IMR-90 (cell line): ENCODE data around the gene DVL2. TPM values are rescaled to one million over a fixed set of nuclear protein-coding genes. Genes with fewer than 3 reads are reported as not detected.

Experiments used
- ATAC-seq: fragments of 200-7000 bp; cut with Tn5 transposase; 2 replicates; pipeline ENCODE4 v1.9.1; 2020; ENCODE audit warnings: low read depth, mild to moderate bottlenecking, moderate library complexity
- BruUV-seq: library from RNA; stranded (reverse); fragments of 400-500 nt; replicated peaks from 2 replicates; lab custom pipeline; 2021; lab: Mats Ljungman, UMichigan
- CTCF ChIA-PET: fragments of 300-600 bp; formaldehyde crosslinking; extraction: SDS; loops from one replicate; lab custom pipeline; 2021; ENCODE audit warnings: antibody characterized with exemption; lab: Yijun Ruan, JAX
- POLR2A ChIA-PET: fragments of 300-600 bp; sonication (Branson Sonifier 250); formaldehyde crosslinking; loops from one replicate; lab custom pipeline; 2022; ENCODE audit warnings: antibody characterized with exemption; ENCODE audit not compliant: unreplicated experiment; lab: Charles Lee
- DNase-seq: peaks from one replicate; pipeline ENCODE4 v3.0.0; 2013
- H2AFZ ChIP-seq: replicated peaks from 2 replicates; pipeline ENCODE3; 2013; ENCODE audit warnings: low read length, mild to moderate bottlenecking; ENCODE audit not compliant: poor library complexity
- H2AK5ac ChIP-seq: 2 replicates; pipeline ENCODE4 v1.6.1; 2013; ENCODE audit warnings: low read depth, low read length, inconsistent platforms
- H2AK9ac ChIP-seq: replicated peaks from 2 replicates; pipeline ENCODE3; 2013; ENCODE audit warnings: mild to moderate bottlenecking, low read depth, low read length, moderate library complexity; ENCODE audit not compliant: poor library complexity
- H2BK120ac ChIP-seq: 2 replicates; pipeline ENCODE4 v1.6.1; 2013; ENCODE audit warnings: low read depth, low read length, inconsistent platforms
- H2BK15ac ChIP-seq: 3 replicates; pipeline ENCODE4 v1.6.1; 2013; ENCODE audit warnings: low read depth, low read length, inconsistent platforms
- H2BK20ac ChIP-seq: 2 replicates; pipeline ENCODE4 v1.6.1; 2013; ENCODE audit warnings: low read depth, mild to moderate bottlenecking, inconsistent platforms, low read length, moderate library complexity
- H2BK5ac ChIP-seq: 2 replicates; pipeline ENCODE4 v1.6.1; 2013; ENCODE audit warnings: mild to moderate bottlenecking, low read depth, low read length, inconsistent platforms; ENCODE audit not compliant: poor library complexity, severe bottlenecking
- H3K14ac ChIP-seq: replicated peaks from 2 replicates; pipeline ENCODE4 v1.6.1; 2013; ENCODE audit warnings: low read depth, low read length, inconsistent platforms
- H3K18ac ChIP-seq: 2 replicates; pipeline ENCODE4 v1.6.1; 2013; ENCODE audit warnings: low read depth, low read length, control low read depth
- H3K23ac ChIP-seq: 2 replicates; pipeline ENCODE4 v1.6.1; 2013; ENCODE audit warnings: low read depth, low read length, inconsistent platforms
- H3K27ac ChIP-seq: 2 replicates; pipeline ENCODE4 v1.5.1; 2013; ENCODE audit warnings: mild to moderate bottlenecking, control low read depth, low read length; ENCODE audit not compliant: insufficient read depth
- H3K27me3 ChIP-seq: 2 replicates; pipeline ENCODE4 v1.6.1; 2013; ENCODE audit warnings: low read length; ENCODE audit not compliant: control insufficient read depth, insufficient read depth
- H3K36me3 ChIP-seq: 2 replicates; pipeline ENCODE4 v1.6.1; 2013; ENCODE audit warnings: low read length, mixed read lengths; ENCODE audit not compliant: control insufficient read depth, insufficient read depth
- H3K4ac ChIP-seq: 2 replicates; pipeline ENCODE4 v1.6.1; 2013; ENCODE audit warnings: low read depth, low read length, inconsistent platforms
- H3K4me1 ChIP-seq: 2 replicates; pipeline ENCODE4 v1.6.1; 2013; ENCODE audit warnings: low read length, mixed read lengths; ENCODE audit not compliant: control insufficient read depth, insufficient read depth
- H3K4me2 ChIP-seq: 2 replicates; pipeline ENCODE4 v1.6.1; 2013; ENCODE audit warnings: low read depth, mild to moderate bottlenecking, control low read depth, low read length, moderate library complexity
- H3K4me3 ChIP-seq: 2 replicates; pipeline ENCODE4 v1.5.1; 2013; ENCODE audit warnings: low read depth, mild to moderate bottlenecking, control low read depth, low read length, moderate library complexity; ENCODE audit not compliant: insufficient read depth
- H3K56ac ChIP-seq: 2 replicates; pipeline ENCODE4 v1.6.1; 2013; ENCODE audit warnings: low read length, inconsistent platforms; ENCODE audit not compliant: insufficient read depth; ENCODE audit errors: extremely low read depth
- H3K79me1 ChIP-seq, 2 experiments: 2 replicates each; pipeline ENCODE4 v1.6.1; 2013; ENCODE audit warnings: low read length in 2 of 2, inconsistent platforms in 1 of 2, low read depth in 1 of 2
- H3K9ac ChIP-seq: 2 replicates; pipeline ENCODE4 v1.6.1; 2013; ENCODE audit warnings: low read depth, low read length, control low read depth
- H3K9me1 ChIP-seq: 2 replicates; pipeline ENCODE4 v1.6.1; 2013; ENCODE audit warnings: low read length, inconsistent platforms; ENCODE audit not compliant: insufficient read depth
- H3K9me3 ChIP-seq: 2 replicates; pipeline ENCODE4 v1.6.1; 2013; ENCODE audit warnings: low read length; ENCODE audit not compliant: control insufficient read depth, insufficient read depth
- H4K20me1 ChIP-seq: 2 replicates; pipeline ENCODE4 v1.6.1; 2013; ENCODE audit warnings: low read length, inconsistent platforms; ENCODE audit not compliant: insufficient read depth
- H4K5ac ChIP-seq: 2 replicates; pipeline ENCODE4 v1.6.1; 2013; ENCODE audit warnings: mild to moderate bottlenecking, low read depth, low read length, control low read depth
- H4K8ac ChIP-seq, 2 experiments: 2 replicates each; pipeline ENCODE4 v1.6.1; 2013; ENCODE audit warnings: low read depth in 2 of 2, low read length in 2 of 2, control low read depth in 1 of 2, inconsistent platforms in 1 of 2
- H4K91ac ChIP-seq: 2 replicates; pipeline ENCODE4 v1.6.1; 2013; ENCODE audit warnings: low read depth, low read length, inconsistent platforms; ENCODE audit not compliant: insufficient read depth
- BHLHE40 ChIP-seq: fragments of 150-350 bp; IDR thresholded peaks from 2 replicates; pipeline ENCODE4 v1.6.1; 2016; ENCODE audit warnings: mild to moderate bottlenecking, low read depth, low read length
- CEBPB ChIP-seq: IDR thresholded peaks from 2 replicates; pipeline ENCODE4 v1.6.1; 2012; ENCODE audit warnings: low read depth, low read length, improper control_type of control experiment
- CHD1 ChIP-seq: IDR thresholded peaks from 2 replicates; pipeline ENCODE4 v1.6.1; 2012; ENCODE audit warnings: low read depth, low read length, improper control_type of control experiment
- FOS ChIP-seq: fragments of 150-350 bp; IDR thresholded peaks from 2 replicates; pipeline ENCODE4 v1.6.1; 2016; ENCODE audit warnings: low read depth, low read length
- MAFK ChIP-seq: IDR thresholded peaks from 2 replicates; pipeline ENCODE4 v1.6.1; 2012; ENCODE audit warnings: low read depth, low read length, improper control_type of control experiment
- MAZ ChIP-seq: IDR thresholded peaks from 2 replicates; pipeline ENCODE4 v1.6.1; 2012; ENCODE audit warnings: low read depth, mild to moderate bottlenecking, low read length, improper control_type of control experiment, moderate library complexity, borderline replicate concordance
- NFE2L2 ChIP-seq: fragments of 150-350 bp; IDR thresholded peaks from 2 replicates; pipeline ENCODE4 v1.6.1; 2016; ENCODE audit warnings: low read depth, mild to moderate bottlenecking, low read length
- POLR2A ChIP-seq: IDR thresholded peaks from 2 replicates; pipeline ENCODE4 v1.6.1; 2012; ENCODE audit warnings: mild to moderate bottlenecking, low read depth, low read length
- RCOR1 ChIP-seq: IDR thresholded peaks from 2 replicates; pipeline ENCODE4 v1.6.1; 2012; ENCODE audit warnings: mild to moderate bottlenecking, low read length, improper control_type of control experiment; ENCODE audit not compliant: insufficient replicate concordance
- RFX5 ChIP-seq: IDR thresholded peaks from 2 replicates; pipeline ENCODE4 v1.8.0; 2012; ENCODE audit warnings: low read depth, mild to moderate bottlenecking, low read length, moderate library complexity
- SMC3 ChIP-seq: fragments of 150-350 bp; IDR thresholded peaks from 2 replicates; pipeline ENCODE4 v1.6.1; 2016; ENCODE audit warnings: low read depth, mild to moderate bottlenecking, antibody characterized with exemption, low read length, moderate library complexity
- WGBS, 2 experiments: methylation state at CpG; one replicate each; pipeline versions ENCODE4 v1.1.5 to v1.1.7; 2013; ENCODE audit warnings: missing lambda C conversion rate in 2 of 2; ENCODE audit not compliant: insufficient read length in 1 of 2; ENCODE audit errors: extremely low coverage in 2 of 2; 5-methylcytosine and 5-hydroxymethylcytosine counted together
- dilution Hi-C: fragments of 300-500 bp; cut with HindIII; formaldehyde crosslinking; loops from one replicate; pipeline ENCODE4 v1.14.3; 2018; ENCODE audit warnings: low sequenced_read_pairs; ENCODE audit not compliant: unreplicated experiment
- in situ Hi-C: fragments of 300-500 bp; cut with MboI; formaldehyde crosslinking; loops from 3 replicates; pipeline ENCODE4 v1.14.3; 2019; ENCODE audit warnings: low sequenced_read_pairs, inconsistent platforms, mixed read lengths
- intact Hi-C: fragments of 100-400 bp; cut with micrococcal nuclease; formaldehyde crosslinking; loops from 2 replicates; pipeline ENCODE4 v1.10.0; 2022
- polyA plus RNA-seq, 3 experiments: library from polyadenylated mRNA; depleted of rRNA; stranded (reverse); fragments of >200 nt; gene quantifications; 2 replicates each; pipeline ENCODE4 v1.2.3, GENCODE V29; 2012; ENCODE audit warnings: low replicate concordance in 1 of 3
- total RNA-seq: library from RNA; depleted of rRNA; stranded (reverse); fragments of >200 nt; gene quantifications from 2 replicates; pipeline ENCODE4 v1.2.3, GENCODE V29; 2012
- TF ChIP-seq, protein P1 (sequence below): fragments of 150-350 bp; IDR thresholded peaks from 2 replicates; pipeline ENCODE4 v1.6.1; 2016; ENCODE audit warnings: low read depth, mild to moderate bottlenecking, low read length, moderate library complexity, borderline replicate concordance
- TF ChIP-seq, protein P2 (sequence below): conservative IDR thresholded peaks from 2 replicates; pipeline ENCODE4 v1.5.1; 2012; ENCODE audit warnings: mild to moderate bottlenecking, low read depth, low read length, improper control_type of control experiment
- TF ChIP-seq, protein P3 (sequence below): fragments of 150-350 bp; IDR thresholded peaks from 2 replicates; pipeline ENCODE4 v1.6.1; 2017; ENCODE audit warnings: mild to moderate bottlenecking, antibody characterized with exemption, low read length, low read depth

The DVL2 gene
- total and polyA plus RNA-seq, 2 of the 4 experiments (the other 2 are of a cell fraction) = 11.8 to 21.3 TPM

DNA sequence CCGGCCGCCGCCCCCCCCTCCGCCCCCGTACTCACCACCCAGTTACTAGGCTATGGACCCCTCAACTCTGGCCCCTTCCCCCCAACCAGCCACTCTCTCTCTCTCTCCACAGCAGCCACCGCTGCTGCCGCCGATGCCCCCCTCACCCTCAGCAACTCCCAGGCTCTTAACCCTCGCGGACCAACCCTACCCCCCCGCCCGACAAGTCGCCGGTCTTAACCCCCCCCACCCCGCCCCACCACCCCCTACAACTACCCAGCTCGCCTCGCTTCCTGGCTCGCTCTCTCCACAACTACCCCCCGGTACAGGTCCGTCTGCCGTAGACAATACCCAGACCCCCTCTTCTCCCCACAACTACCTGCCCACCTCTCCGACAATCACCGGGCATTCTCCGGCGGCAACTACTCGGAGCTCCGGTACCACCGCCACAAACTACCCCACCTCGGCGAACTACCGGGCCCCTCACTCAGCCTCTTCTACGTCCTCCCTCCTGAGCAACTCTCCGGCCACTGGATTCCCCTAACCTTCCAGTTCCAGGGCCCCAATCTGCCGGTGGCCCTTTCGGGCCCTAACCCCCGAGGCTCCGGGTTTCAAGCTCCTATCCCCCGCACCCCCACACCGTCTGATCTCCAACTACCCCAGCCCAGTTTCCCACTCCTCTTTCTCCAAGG, 4.2 kb upstream of the DVL2 start:
- dilution Hi-C loops = no loop called here
- Histone ChIP-seq H3K9me3 (no peaks in the 10 kb centered on the region), H3K4me1 (peaks cover 14% of the 10 kb centered on the region), H4K91ac (peak overlapping the region; percentile 75), H3K14ac (peak overlapping the region; percentile 95), H4K5ac (peak overlapping the region; percentile 55), H3K27me3 (no peaks in the 10 kb centered on the region), H3K23ac (peak overlapping the region; percentile 94), H2BK20ac (no peak overlapping the region), H2BK120ac (peak overlapping the region; percentile 50; the same call in 1 of the 2 replicates), H3K56ac (peak overlapping the region; percentile 85), H2BK15ac (no peak overlapping the region), H3K9me1 (peaks cover 2% of the 10 kb centered on the region; the same call in 1 of the 2 replicates), H3K18ac (peak overlapping the region; percentile 51), H3K9ac (peak overlapping the region; percentile 97), H3K4ac (peak overlapping the region; percentile 89), H3K27ac (peak overlapping the region; percentile 97), H2BK5ac (peak overlapping the region; percentile 91), H4K20me1 (peaks cover 35% of the 10 kb centered on the region), H2AK9ac (peak overlapping the region; percentile 100), H2AFZ (peak overlapping the region; percentile 54), H3K79me1 (peaks cover 19 to 69% of the 10 kb centered on the region in 2 experiments), H3K4me3 (peak overlapping the region; percentile 98), H4K8ac (peak overlapping the region; percentile 60 to 73; a peak in 3 of 4 replicates), H3K36me3 (peaks cover 36% of the 10 kb centered on the region), H2AK5ac (peak overlapping the region; percentile 84), H3K4me2 (peak overlapping the region; percentile 22; the same call in 1 of the 2 replicates)
- ATAC-seq (no peak), DNase-seq (no peak)
- no peak for TF ChIP-seq CEBPB
- no peak for TF ChIP-seq RFX5
- no peak for TF ChIP-seq RCOR1
- no peak for TF ChIP-seq POLR2A
- TF ChIP-seq FOS = no peak
- TF ChIP-seq, protein P1, sequence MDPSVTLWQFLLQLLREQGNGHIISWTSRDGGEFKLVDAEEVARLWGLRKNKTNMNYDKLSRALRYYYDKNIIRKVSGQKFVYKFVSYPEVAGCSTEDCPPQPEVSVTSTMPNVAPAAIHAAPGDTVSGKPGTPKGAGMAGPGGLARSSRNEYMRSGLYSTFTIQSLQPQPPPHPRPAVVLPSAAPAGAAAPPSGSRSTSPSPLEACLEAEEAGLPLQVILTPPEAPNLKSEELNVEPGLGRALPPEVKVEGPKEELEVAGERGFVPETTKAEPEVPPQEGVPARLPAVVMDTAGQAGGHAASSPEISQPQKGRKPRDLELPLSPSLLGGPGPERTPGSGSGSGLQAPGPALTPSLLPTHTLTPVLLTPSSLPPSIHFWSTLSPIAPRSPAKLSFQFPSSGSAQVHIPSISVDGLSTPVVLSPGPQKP = no peak
- no peak for TF ChIP-seq SMC3
- TF ChIP-seq MAZ = no peak
- TF ChIP-seq BHLHE40 = no peak
- TF ChIP-seq, protein P2, sequence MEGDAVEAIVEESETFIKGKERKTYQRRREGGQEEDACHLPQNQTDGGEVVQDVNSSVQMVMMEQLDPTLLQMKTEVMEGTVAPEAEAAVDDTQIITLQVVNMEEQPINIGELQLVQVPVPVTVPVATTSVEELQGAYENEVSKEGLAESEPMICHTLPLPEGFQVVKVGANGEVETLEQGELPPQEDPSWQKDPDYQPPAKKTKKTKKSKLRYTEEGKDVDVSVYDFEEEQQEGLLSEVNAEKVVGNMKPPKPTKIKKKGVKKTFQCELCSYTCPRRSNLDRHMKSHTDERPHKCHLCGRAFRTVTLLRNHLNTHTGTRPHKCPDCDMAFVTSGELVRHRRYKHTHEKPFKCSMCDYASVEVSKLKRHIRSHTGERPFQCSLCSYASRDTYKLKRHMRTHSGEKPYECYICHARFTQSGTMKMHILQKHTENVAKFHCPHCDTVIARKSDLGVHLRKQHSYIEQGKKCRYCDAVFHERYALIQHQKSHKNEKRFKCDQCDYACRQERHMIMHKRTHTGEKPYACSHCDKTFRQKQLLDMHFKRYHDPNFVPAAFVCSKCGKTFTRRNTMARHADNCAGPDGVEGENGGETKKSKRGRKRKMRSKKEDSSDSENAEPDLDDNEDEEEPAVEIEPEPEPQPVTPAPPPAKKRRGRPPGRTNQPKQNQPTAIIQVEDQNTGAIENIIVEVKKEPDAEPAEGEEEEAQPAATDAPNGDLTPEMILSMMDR = no peak
- TF ChIP-seq CHD1 = no peak
- no peak for TF ChIP-seq NFE2L2
- TF ChIP-seq MAFK = no peak
- TF ChIP-seq, protein P3, sequence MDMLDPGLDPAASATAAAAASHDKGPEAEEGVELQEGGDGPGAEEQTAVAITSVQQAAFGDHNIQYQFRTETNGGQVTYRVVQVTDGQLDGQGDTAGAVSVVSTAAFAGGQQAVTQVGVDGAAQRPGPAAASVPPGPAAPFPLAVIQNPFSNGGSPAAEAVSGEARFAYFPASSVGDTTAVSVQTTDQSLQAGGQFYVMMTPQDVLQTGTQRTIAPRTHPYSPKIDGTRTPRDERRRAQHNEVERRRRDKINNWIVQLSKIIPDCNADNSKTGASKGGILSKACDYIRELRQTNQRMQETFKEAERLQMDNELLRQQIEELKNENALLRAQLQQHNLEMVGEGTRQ = no peak
- ChIA-PET POLR2A (no interaction called here), CTCF (no interaction called here)
- intact Hi-C loops = loop anchor here (5.0 kb wide), 1 partner anchor 59 kb away; no protein-coding TSS in a partner anchor
- in situ Hi-C loops = loop anchor here (25.0 kb wide), 1 partner anchor 924 kb away; the partner anchor contains the start of genes PER1 and VAMP2
- no TSS peak for BruUV-seq
- WGBS, 2 experiments = 0% methylated on average over 14 of the region's 39 CpGs; no CpG with 5 or more reads in 1 of the 2 experiments
